K562 (cell line): ENCODE results near the gene AKT3. TPM values are rescaled to one million over a fixed set of nuclear protein-coding genes. Genes with fewer than 3 reads are reported as not detected.

Experiments
- ATAC-seq: fragments of 200-7000 bp; cut with Tn5 transposase; 3 replicates; pipeline ENCODE4 v1.9.1; 2020; ENCODE audit warnings: moderate library complexity
- BruUV-seq: library from RNA; stranded (reverse); fragments of 400-500 nt; replicated peaks from 2 replicates; lab custom pipeline; 2021; lab: Mats Ljungman, UMichigan
- CTCF ChIA-PET: fragments of 300-600 bp; formaldehyde crosslinking; extraction: SDS; loops from one replicate; lab custom pipeline; 2021; ENCODE audit warnings: low intra/inter-chr PET ratio; lab: Yijun Ruan, JAX
- POLR2A ChIA-PET: fragments of 300-600, 350-650 bp; sonication (Branson Sonifier 250); formaldehyde crosslinking; extraction: SDS; loops from one replicate; lab custom pipeline; 2021; ENCODE audit warnings: antibody characterized with exemption, inconsistent platforms; lab: Yijun Ruan, JAX
- DNase-seq, 4 experiments: peaks; one replicate each; pipeline versions ENCODE4 v3.0.0 to v3.0.0-alpha.2; 2011 to 2018; ENCODE audit warnings: low spot score in 3 of 4, mixed read lengths in 3 of 4; ENCODE audit errors: extremely low read depth in 1 of 4
- FAIRE-seq: peaks from 2 replicates; lab custom pipeline; 2011; peaks lifted over from hg19 to GRCh38; lab: Jason Lieb, UNC
- H2AFZ ChIP-seq: 2 replicates; pipeline ENCODE4 v1.6.0; 2011; ENCODE audit warnings: low read depth, low read length, control low read depth, inconsistent platforms
- H3K27ac ChIP-seq: fragments of 200-600 bp; 3 replicates; pipeline ENCODE4 v1.8.0; 2011; ENCODE audit warnings: low read depth, mild to moderate bottlenecking, control low read depth, inconsistent platforms, low read length, moderate library complexity, mixed read lengths; ENCODE audit errors: extremely low read depth
- H3K27me3 ChIP-seq, 2 experiments: fragments of 300-600 bp in 1 of 2; 2 replicates in 1 of 2; 3 replicates in 1 of 2; pipeline versions ENCODE4 v1.6.0 to v1.8.0; 2011; ENCODE audit warnings: inconsistent platforms in 2 of 2, low read length in 2 of 2, mild to moderate bottlenecking in 1 of 2, mixed read lengths in 1 of 2, moderate library complexity in 1 of 2; ENCODE audit not compliant: control insufficient read depth in 2 of 2, insufficient read depth in 2 of 2
- H3K36me3 ChIP-seq: fragments of 300-600 bp; 3 replicates; pipeline ENCODE4 v1.8.0; 2011; ENCODE audit warnings: mild to moderate bottlenecking, low read length, inconsistent platforms; ENCODE audit not compliant: control insufficient read depth, insufficient read depth
- H3K4me1 ChIP-seq, 2 experiments: fragments of 200-600 bp in 1 of 2; replicated peaks in 1 of 2; 2 replicates in 1 of 2; 3 replicates in 1 of 2; pipeline versions ENCODE4 v1.5.1 to v1.8.0; 2011; ENCODE audit warnings: inconsistent platforms in 2 of 2, low read length in 2 of 2, mild to moderate bottlenecking in 1 of 2, mixed read lengths in 1 of 2, moderate library complexity in 1 of 2; ENCODE audit not compliant: control insufficient read depth in 2 of 2, insufficient read depth in 2 of 2
- H3K4me2 ChIP-seq: 2 replicates; pipeline ENCODE4 v1.6.1; 2011; ENCODE audit warnings: low read length, control low read depth, inconsistent platforms, mixed read lengths; ENCODE audit not compliant: insufficient read depth
- H3K4me3 ChIP-seq: fragments of 200-600 bp; sonication (generic), shearing (Covaris generic); 2 replicates; pipeline ENCODE4 v1.5.1; 2016; ENCODE audit warnings: control low read depth, inconsistent platforms
- H3K79me2 ChIP-seq: fragments of 200-600 bp; 3 replicates; pipeline ENCODE4 v1.8.0; 2011; ENCODE audit warnings: low read length, inconsistent platforms; ENCODE audit not compliant: control insufficient read depth, insufficient read depth
- H3K9ac ChIP-seq, 2 experiments: 2 replicates each; pipeline versions ENCODE4 v1.6.0 to v1.6.1; 2011; ENCODE audit warnings: low read depth in 2 of 2, low read length in 2 of 2, control low read depth in 1 of 2, inconsistent platforms in 1 of 2, mild to moderate bottlenecking in 1 of 2, mixed read lengths in 1 of 2; ENCODE audit not compliant: insufficient read depth in 1 of 2
- H3K9me1 ChIP-seq: one replicate; pipeline ENCODE4 v1.6.0; 2011; ENCODE audit warnings: inconsistent platforms, mild to moderate bottlenecking, low read length, moderate library complexity; ENCODE audit not compliant: control insufficient read depth, insufficient read depth
- H3K9me3 ChIP-seq: replicated peaks from 2 replicates; pipeline ENCODE4 v1.5.1; 2011; ENCODE audit warnings: low read depth, low read length, inconsistent platforms; ENCODE audit not compliant: control insufficient read depth, insufficient read depth
- H4K20me1 ChIP-seq: replicated peaks from 2 replicates; pipeline ENCODE4 v1.6.1; 2011; ENCODE audit warnings: low read length, inconsistent platforms, mixed read lengths; ENCODE audit not compliant: control insufficient read depth, insufficient read depth
- BCOR ChIP-seq: fragments of 450-650 bp; IDR thresholded peaks from 2 replicates; pipeline ENCODE4 v1.6.1; 2016
- BDP1 ChIP-seq: IDR thresholded peaks from 3 replicates; pipeline ENCODE4 v1.6.1; 2011; ENCODE audit not compliant: insufficient read length, insufficient read depth
- EHMT2 ChIP-seq: fragments of 450-650 bp; IDR thresholded peaks from 2 replicates; pipeline ENCODE4 v1.6.1; 2018; ENCODE audit warnings: antibody characterized with exemption
- HBP1 ChIP-seq: fragments of 450-650 bp; formaldehyde crosslinking; IDR thresholded peaks from 2 replicates; pipeline ENCODE4 v1.4.0; 2022; ENCODE audit warnings: missing genetic modification characterization
- ILF3 ChIP-seq: fragments of 450-650 bp; IDR thresholded peaks from 2 replicates; pipeline ENCODE4 v1.6.1; 2018; ENCODE audit warnings: antibody characterized with exemption, mild to moderate bottlenecking, moderate library complexity, borderline replicate concordance
- MAX ChIP-seq: sonication (generic); formaldehyde crosslinking; IDR thresholded peaks from 2 replicates; pipeline ENCODE4 v1.9.0; 2022; ENCODE audit warnings: mild to moderate bottlenecking, missing genetic modification reagents
- MCM3 ChIP-seq: fragments of 450-650 bp; IDR thresholded peaks from 2 replicates; pipeline ENCODE4 v1.6.1; 2016
- POLR2AphosphoS5 ChIP-seq: IDR thresholded peaks from 2 replicates; pipeline ENCODE4 v1.6.1; 2011; ENCODE audit warnings: mild to moderate bottlenecking, low read depth, low read length, moderate library complexity; ENCODE audit not compliant: control insufficient read depth, insufficient read depth
- SP2 ChIP-seq: IDR thresholded peaks from 2 replicates; pipeline ENCODE4 v1.6.1; 2011; ENCODE audit warnings: mild to moderate bottlenecking, low read depth, low read length, moderate library complexity; ENCODE audit not compliant: poor library complexity, severe bottlenecking; ENCODE audit errors: extremely low read depth
- STAT6 ChIP-seq: sonication (generic); formaldehyde crosslinking; IDR thresholded peaks from 2 replicates; pipeline ENCODE4 v1.8.1; 2023; ENCODE audit warnings: mild to moderate bottlenecking, missing genetic modification reagents
- ZBTB8A ChIP-seq: fragments of 450-650 bp; IDR thresholded peaks from 2 replicates; pipeline ENCODE4 v1.6.1; 2018; ENCODE audit warnings: mild to moderate bottlenecking, moderate library complexity; ENCODE audit not compliant: partially characterized antibody
- ZFP1 ChIP-seq: fragments of 450-650 bp; formaldehyde crosslinking; IDR thresholded peaks from 2 replicates; pipeline ENCODE4 v1.4.0; 2020; ENCODE audit warnings: mild to moderate bottlenecking, mixed read lengths
- ZNF146 ChIP-seq: IDR thresholded peaks from one replicate; pipeline ENCODE4 v1.6.1; 2018; ENCODE audit warnings: missing compliant biosample characterization; ENCODE audit not compliant: unreplicated experiment
- ZNF23 ChIP-seq: fragments of 250-450 bp; sonication (Bioruptor Pico); IDR thresholded peaks from 2 replicates; pipeline ENCODE4 v1.4.0; 2020; ENCODE audit warnings: mild to moderate bottlenecking
- ZNF3 ChIP-seq: fragments of 250-450 bp; sonication (Bioruptor Pico); IDR thresholded peaks from 2 replicates; pipeline ENCODE4 v1.5.0; 2021; ENCODE audit warnings: mild to moderate bottlenecking, moderate library complexity
- ZNF830 ChIP-seq: fragments of 250-450 bp; sonication (Bioruptor Pico); IDR thresholded peaks from 2 replicates; pipeline ENCODE4 v1.5.0; 2021; ENCODE audit warnings: mild to moderate bottlenecking
- WGBS: fragments of 100-300 bp; shearing (Covaris generic); methylation state at CpG from one replicate; pipeline ENCODE4 v1.1.6; 2016; ENCODE audit warnings: low coverage, mixed read lengths; ENCODE audit not compliant: insufficient coverage; ENCODE audit errors: missing lambda C conversion rate; 5-methylcytosine and 5-hydroxymethylcytosine counted together
- in situ Hi-C: fragments of 300-500 bp; cut with MboI; formaldehyde crosslinking; loops from 4 replicates; pipeline ENCODE4 v1.15.0; 2018; ENCODE audit warnings: inconsistent platforms, mixed read lengths
- intact Hi-C: fragments of 100-400 bp; cut with micrococcal nuclease; formaldehyde crosslinking; loops from 2 replicates; pipeline ENCODE4 v1.14.2; 2022
- polyA plus RNA-seq, 8 experiments: library from polyadenylated mRNA; depleted of rRNA in 4 of 8; stranded (reverse) in 5 of 8; unstranded in 3 of 8; fragments of >200 nt; fragmentation: Nextera tagmentation in 2 of 8; fragmentation: Illumina TruSeq in 1 of 8; extraction: Ambion mirVana in 2 of 8; extraction: Trizol in 1 of 8; gene quantifications; 2 replicates each; pipeline versions ENCODE4 v1.2.1 to v1.2.3, GENCODE V29; 2011 to 2014; ENCODE audit warnings: inconsistent platforms in 1 of 8, missing spikeins in 1 of 8
- total RNA-seq, 7 experiments: library from RNA; depleted of rRNA in 6 of 7; stranded (reverse); fragments of >200 nt in 6 of 7; fragmentation: Illumina TruSeq in 2 of 7; extraction: Trizol in 2 of 7; gene quantifications; 2 replicates each; pipeline versions ENCODE4 v1.2.1 to v1.2.3, GENCODE V29; 2011 to 2021; ENCODE audit warnings: low replicate concordance in 1 of 7

Gene AKT3
- total and polyA plus RNA-seq, 9 of the 15 experiments (the other 6 are each of a cell fraction or from before 2014, with no cell fraction given): 0.04 to 0.54 (median 0.18) TPM; not detected in 1

- FAIRE-seq: no peak
- in situ Hi-C loops: no loop called here
- ChIA-PET CTCF (no interaction called here), POLR2A (interaction anchor here (0.7 kb wide), 1 partner anchor 16 kb away, joined by 3 read pairs; no protein-coding TSS in a partner anchor)
- H3K4me1 ChIP-seq: peaks cover 0 to 33% of the 10 kb centered on the region in 2 experiments; a peak in 2 of 5 replicates
- no peaks in the 10 kb centered on the region for H3K9me3 ChIP-seq
- no peaks in the 10 kb centered on the region for H4K20me1 ChIP-seq
- H3K79me2 ChIP-seq: no peaks in the 10 kb centered on the region
- no peak for DNase-seq
- H3K36me3 ChIP-seq: no peaks in the 10 kb centered on the region
- H3K9ac ChIP-seq: no peak overlapping the region
- no peak for ATAC-seq
- 37% methylated on average over 4 of the region's 4 CpGs for WGBS
- intact Hi-C loops: no loop called here
- TF ChIP-seq ZNF830 (CRISPR knock-in tag): no peak
- no peak for TF ChIP-seq EHMT2
- no peak for TF ChIP-seq ZNF146 (CRISPR knock-in tag)
- TF ChIP-seq ILF3: no peak
- TF ChIP-seq HBP1 (CRISPR knock-in tag): no peak
- no peak for TF ChIP-seq ZNF3
- TF ChIP-seq ZNF23: no peak
- TF ChIP-seq MCM3: no peak
- no peak for TF ChIP-seq ZFP1 (CRISPR knock-in tag)
- TF ChIP-seq POLR2AphosphoS5: no peak
- no peak for TF ChIP-seq BDP1
- no peak for TF ChIP-seq MAX (CRISPR knock-in tag)
- TF ChIP-seq STAT6: no peak
- TF ChIP-seq SP2: no peak
- no peak for TF ChIP-seq ZBTB8A
- no peak for TF ChIP-seq BCOR
- TF ChIP-seq, all 486 proteins: peak for 0
- no TSS peak for BruUV-seq
- no peak overlapping the region for H3K4me3 ChIP-seq
- no peaks in the 10 kb centered on the region for H3K9me1 ChIP-seq
- peak overlapping the region; percentile 75 for H2AFZ ChIP-seq
- no peaks in the 10 kb centered on the region for H3K27me3 ChIP-seq
- peak overlapping the region; percentile 58 for H3K4me2 ChIP-seq
- H3K27ac ChIP-seq: peak overlapping the region; percentile 32; the same call in 2 of the 3 replicates
These were observed 402.2 kb downstream of the AKT3 start for GRCh38 chr1:243447844-243448243.
